VCaP (cell line): Measurements from ENCODE around the gene FHIT.
A peak's percentile ranks its signal among the peaks of the same experiment; 100 is the strongest.

ENCODE experiments used
- H3K27ac ChIP-seq: fragments of 450-650 bp; 2 replicates; pipeline ENCODE4 v1.5.1; 2017
- TF ChIP-seq, protein P1 (sequence below): fragments of 450-650 bp; conservative IDR thresholded peaks from 2 replicates; pipeline ENCODE4 v1.5.1; 2017; ENCODE audit warnings: mild to moderate bottlenecking, moderate library complexity

Gene FHIT

DNA sequence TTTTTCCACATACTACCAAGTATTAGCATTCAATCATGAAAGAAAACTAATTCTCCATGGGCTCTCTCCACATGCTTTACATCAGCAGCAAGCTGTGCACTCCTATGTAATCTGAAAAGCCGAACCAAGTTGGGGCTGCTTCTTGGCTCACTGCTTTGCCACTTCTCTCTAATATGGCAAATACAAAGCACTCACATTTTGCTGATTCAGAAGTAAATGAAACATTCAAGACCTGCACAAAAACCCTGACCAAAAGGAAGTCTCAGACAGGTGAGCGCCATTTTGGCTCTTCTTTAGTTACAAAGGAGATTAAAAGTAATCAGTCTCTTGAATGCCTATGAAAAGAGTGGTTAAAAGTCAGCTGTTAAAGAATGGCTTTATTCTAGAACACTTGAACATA, 915.2 kb downstream of the FHIT start:
- TF ChIP-seq, protein P1, sequence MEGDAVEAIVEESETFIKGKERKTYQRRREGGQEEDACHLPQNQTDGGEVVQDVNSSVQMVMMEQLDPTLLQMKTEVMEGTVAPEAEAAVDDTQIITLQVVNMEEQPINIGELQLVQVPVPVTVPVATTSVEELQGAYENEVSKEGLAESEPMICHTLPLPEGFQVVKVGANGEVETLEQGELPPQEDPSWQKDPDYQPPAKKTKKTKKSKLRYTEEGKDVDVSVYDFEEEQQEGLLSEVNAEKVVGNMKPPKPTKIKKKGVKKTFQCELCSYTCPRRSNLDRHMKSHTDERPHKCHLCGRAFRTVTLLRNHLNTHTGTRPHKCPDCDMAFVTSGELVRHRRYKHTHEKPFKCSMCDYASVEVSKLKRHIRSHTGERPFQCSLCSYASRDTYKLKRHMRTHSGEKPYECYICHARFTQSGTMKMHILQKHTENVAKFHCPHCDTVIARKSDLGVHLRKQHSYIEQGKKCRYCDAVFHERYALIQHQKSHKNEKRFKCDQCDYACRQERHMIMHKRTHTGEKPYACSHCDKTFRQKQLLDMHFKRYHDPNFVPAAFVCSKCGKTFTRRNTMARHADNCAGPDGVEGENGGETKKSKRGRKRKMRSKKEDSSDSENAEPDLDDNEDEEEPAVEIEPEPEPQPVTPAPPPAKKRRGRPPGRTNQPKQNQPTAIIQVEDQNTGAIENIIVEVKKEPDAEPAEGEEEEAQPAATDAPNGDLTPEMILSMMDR = no peak
- no peak overlapping the region for H3K27ac ChIP-seq

DNA sequence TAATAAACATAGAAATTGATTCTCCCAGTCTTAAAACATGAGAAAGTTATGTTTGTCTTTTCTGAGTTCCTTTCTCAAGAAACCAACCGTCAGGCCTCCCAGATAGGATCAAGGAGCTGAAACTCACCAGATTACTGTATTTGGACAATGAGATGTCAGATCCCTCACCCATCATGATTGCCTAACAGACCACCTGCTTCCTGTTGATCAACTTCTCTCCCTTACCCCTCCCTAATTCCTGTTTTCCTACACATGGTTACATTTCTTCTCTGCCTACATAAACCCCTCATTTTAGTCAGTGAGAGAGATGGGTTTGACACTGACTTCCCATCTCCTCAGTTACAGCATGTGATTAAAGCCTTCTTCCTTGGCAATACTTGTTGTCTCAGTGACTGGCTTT, 917.5 kb downstream of the FHIT start:
- no peak overlapping the region for H3K27ac ChIP-seq
- TF ChIP-seq, protein P1 = no peak

DNA sequence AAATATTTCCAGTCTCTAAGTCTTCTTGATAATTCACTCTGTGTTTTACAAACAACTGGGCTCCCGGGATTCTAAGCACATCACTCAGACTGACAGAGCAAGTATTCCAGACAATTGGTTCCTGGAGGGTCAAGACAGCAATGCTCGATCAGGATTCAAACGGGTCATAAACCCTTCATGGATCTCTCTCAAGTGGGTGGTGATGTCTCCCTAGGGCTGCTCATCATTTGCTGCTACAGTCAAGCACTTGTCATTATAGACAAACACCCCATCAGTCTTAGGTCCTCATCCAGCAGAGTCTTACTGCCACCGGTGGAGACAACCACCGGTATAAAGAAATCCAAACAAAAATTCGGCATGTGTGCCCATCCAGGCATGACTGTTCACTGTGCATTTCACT, 921.1 kb downstream of the FHIT start:
- TF ChIP-seq, protein P1 = no peak
- no peak overlapping the region for H3K27ac ChIP-seq

DNA sequence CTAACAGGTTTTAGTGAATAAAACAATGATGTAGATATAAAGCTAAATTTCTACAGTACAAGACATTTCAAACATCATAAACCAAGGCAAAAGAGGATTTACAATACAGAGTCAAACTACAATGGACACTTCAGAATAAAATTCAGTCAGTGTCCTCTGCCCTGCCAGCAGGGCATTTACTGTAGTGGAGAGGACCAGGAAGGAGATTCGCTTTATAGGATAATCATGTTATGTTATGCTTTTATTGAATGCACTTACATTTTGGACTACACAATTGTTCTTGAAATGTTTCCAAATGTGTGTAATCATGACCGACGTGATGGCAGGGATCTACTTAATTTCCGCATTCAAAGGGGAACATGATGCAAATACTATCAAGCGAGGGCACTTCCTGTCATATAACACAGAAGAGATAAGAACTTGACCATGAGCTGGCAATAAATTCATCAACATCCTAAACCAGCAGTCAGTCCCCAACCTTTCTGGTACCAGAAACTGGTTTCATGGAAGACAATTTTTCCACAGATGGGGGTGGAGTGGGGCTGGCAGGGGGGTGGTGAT, 925.6 kb downstream of the FHIT start:
- H3K27ac ChIP-seq = peak overlapping the region; percentile 35
- TF ChIP-seq, protein P1 = no peak; the same call in 1 of the 2 replicates

DNA sequence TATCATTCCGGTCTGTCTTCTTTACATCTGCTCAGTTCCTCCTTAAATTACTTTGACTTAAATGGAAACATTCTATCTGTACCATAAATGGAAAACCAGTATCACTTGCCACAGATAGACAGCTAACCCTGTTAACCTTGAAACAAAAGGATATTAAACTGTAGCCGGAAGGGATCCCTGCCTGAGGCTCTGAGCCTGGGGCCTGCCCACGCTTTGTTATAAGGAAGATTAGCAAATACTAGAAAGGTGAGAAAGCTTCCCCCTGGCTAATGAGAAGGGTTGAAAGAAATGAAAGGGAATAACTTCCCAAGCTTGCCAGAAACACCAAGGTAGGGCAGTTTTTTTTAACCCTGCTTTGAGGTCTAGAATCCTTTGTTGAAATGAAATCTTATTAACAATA, 927.6 kb downstream of the FHIT start:
- TF ChIP-seq, protein P1 = no peak
- no peak overlapping the region for H3K27ac ChIP-seq

DNA sequence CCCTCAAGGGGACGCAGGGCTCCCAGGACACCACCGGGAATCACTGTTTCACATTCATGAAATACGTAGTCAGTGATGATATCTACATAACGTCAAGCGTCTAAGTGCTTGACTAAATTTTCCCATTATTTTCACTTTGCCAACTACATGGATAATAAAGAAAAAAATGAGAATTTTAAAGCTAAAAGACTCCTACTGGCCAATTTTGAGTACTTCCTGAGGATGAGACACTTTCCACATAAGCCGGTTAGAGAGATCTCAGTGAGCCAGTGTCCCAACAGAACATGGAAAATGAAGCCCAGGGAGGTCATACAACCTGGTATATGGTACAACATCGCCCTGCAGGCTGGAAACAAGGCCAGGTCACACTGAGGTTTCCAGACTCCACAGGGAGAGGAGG, 928.1 kb downstream of the FHIT start:
- TF ChIP-seq, protein P1 = no peak
- no peak overlapping the region for H3K27ac ChIP-seq

DNA sequence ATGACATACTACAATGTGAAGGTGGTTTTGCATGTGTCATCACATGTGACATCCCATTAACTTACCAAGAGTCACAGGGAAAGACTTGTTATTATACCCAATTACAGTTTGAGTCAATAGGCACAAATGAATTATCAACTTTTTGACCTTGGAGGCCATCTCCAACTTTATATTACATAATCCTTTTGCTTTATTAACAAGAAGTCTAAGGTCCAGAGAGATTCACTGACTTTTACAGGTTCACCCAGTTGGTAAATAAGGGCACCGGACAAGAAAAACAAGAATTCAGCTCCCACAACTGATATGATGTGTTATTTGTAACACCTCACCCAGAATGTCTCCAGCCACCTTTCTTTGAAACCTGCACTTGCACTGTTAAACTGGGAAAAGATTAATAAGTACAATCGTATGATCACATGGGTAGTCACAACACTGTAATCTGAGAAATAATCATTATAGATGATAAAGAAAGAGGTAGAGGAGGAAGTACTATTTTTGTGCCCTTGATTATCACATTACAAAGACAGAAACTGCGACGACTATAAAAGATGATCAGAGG, 928.9 kb downstream of the FHIT start:
- H3K27ac ChIP-seq = no peak overlapping the region
- TF ChIP-seq, protein P1 = no peak
